ENCODE measurements around the gene DTNBP1.

Gene DTNBP1

DNA sequence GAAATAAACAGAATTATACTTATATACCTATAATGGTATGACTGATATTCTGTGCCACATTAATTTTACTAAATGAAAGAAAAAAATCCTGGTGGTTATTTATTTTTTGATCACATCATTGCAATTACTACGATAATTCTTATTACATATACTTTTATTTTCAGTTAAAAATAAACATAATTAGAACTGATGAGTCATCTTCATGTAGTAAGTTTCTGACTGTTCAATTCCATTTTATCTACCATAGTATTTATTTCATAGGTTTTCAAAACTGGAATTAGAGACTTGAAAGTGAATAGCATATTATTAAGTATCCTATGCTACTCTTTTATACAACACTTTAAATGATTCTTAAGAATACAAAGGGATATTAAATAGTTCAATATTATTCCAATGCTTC is 80.3 kb downstream of the DTNBP1 start:
- no peak for DNase-seq

DNA sequence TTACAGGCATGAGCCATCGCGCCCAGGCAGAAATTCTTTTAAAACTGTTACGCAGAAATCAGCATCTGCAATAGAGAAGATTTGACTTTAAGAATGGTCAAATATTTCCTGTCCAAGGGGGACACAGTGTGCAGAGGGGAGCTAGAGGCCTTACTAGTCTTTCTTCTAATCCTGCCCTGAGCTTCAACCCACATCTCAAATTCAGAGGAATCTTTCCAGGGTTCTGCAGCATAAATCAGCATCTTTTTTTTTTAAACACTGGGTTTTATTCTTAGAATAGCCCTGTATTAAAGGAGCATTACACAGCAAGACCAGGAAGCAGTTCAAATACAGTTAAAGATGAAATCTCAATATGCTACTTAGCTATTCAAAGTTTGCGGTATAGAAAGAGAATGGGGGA is 81.1 kb downstream of the DTNBP1 start:
- no peak for DNase-seq

DNA sequence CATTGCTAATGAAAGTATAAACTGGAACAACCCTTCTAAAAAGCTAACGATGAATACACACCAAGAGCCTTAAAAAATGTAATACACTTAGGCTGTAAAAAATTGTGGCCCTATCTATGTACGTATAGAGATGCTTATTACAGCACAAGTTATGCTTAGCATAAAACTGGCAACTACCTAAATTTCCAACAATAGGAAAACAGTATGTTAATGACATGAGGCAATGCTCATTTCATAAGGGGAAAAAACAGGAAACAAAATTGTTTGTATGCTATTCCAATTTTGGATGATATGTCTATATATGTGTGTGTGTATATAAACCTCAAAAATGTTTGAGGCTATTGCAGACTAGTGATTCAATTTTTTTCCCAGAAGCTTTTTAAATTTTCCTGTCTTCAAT is 82.5 kb downstream of the DTNBP1 start:
- no peak for DNase-seq

DNA sequence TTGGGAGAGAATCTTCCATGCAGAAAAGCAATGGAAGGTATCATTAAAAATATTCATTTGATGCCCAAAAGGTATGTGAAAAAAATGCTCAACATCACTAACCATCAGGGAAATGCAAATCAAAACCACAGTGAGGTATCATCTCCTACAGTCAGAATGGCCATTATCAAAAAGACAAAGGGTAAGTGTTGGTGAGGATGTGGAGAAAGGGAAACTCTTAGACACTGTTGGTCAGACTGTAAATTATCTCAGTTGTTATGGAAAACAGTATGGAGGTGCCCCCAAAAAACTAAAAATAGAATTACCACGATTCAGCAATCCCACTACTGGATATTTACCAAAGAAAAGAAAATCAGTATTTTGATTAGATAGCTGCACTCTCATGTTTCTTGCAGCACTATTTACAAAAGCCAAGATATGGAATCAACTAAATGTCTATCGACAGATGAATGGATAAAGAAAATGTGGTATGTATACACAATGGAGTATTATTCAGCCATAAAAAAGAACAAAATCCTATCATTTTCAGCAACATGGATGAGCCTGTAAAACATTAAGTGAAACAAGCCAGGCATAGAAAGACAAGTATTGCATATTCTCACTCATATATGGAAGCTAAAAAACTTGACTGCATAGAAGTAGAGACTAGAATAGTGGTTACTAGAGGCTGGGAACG is 84.0 kb downstream of the DTNBP1 start:
- no peak for DNase-seq

DNA sequence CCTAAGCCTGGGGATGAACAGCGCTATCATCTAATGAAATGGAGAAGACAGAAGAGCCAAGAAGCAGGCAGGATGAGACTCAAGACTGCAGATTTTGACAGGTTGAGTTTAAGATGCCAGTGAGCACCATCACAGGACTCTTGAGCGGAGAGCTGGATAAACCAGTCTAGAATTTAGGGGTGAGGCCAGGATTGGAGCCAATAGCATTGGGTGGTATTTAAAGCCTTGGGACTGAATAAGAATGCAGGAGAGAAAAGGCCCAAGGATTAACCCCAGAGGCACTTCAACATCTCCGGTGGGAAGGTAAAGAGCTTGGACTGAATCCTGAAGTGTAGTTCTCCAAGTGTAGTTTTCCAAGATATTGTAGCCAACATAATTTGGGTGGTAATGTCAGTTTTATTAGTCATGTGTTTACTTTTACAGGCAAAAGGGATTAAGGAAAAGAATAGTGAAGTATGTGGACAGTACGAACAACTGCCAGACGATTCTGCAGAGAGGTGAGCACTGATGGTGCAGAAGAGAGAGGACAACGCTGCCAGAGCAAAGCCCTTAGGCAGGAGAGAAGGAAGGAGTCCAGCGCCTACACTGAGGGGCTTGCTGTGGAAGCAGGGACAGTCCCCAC is 85.2 kb downstream of the DTNBP1 start:
- no peak for DNase-seq

DNA sequence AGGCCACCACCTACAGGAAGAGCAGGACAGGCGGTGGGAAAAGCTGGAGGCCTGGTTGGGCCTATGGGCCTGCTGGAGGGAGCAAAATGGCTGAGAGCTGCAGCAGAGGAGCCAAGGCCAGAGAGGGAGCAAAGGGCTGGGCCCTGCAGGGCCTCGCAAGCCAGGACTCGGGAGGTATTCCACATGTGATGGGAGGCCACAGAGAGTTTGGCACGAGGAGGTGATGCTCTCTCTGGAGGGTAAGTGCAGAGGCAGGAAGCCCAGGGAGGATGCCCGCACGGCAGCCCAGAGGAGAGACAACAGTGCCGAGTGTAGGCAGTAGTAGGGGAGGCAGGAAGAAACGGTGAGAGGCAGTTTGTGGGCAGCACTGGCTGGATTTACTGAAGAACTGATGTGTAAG is 85.7 kb downstream of the DTNBP1 start:
- DNase-seq = no peak

DNA sequence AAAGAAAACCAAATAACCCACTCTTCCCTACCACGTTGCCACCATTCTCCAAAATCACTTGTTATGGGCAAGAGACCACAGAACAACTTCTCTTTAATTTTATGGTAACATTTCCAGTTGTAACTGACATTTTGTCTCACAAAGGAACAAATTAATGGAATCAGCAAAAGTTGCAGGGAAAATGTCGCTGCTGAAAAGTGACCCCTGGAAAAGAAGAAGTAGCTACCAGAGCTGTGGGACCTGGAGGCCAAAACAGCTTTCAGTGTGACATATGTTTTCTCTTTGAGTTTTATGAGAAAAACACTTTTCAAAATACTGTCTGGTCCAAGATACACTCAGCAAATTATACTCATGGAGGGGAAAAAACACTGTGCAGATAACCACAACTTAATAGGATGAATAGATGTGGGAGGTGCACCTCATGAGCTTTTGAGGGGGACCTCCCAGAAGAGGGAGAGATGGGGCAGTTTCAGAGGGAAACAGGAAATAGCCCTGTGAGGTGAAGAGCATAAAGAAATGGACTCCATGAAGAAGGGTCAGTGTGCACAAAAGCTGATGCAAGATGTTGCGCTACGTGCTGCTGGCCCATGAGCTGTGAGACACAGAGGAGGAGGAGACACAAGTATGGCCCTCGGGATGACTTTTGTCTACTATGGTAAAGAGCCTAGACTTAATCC is 87.3 kb downstream of the DTNBP1 start:
- DNase-seq = no peak

DNA sequence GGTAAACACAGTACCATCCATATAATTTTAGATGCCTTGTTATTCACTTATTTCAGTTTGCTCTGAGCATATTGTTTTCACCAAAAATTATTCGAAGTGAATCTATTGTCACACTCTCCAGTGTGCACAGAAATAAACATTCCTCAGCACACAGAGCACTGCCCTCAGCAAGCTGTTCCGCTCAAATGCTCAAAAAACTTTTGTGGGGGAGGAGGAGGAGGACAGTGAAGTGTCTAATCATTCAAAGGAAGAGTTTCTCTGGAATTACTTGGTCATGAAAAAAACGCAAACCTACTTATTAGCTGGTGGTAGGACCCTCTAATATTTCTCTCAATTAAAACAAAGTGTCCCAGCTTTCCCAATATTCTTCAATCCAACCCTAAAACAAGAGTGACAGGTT is 88.3 kb downstream of the DTNBP1 start:
- DNase-seq = no peak

DNA sequence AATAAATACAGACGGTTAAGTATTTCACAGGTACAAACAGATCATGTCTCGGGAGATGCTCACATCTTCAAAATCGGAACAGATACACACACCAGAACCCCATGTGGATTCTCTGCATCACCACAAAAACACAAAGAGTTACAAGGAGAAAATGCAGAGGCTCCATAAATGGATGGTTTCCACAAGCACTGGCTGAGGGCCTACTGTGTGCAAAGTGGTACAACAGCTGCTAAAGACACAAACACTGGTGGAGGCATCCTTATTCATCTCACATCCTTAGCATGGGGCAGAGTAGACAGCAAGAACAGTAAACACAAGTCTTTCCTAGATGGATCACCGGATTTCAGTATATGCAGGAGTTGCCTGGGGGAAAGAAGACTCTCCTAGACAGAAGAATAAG is 88.8 kb downstream of the DTNBP1 start:
- DNase-seq = no peak

DNA sequence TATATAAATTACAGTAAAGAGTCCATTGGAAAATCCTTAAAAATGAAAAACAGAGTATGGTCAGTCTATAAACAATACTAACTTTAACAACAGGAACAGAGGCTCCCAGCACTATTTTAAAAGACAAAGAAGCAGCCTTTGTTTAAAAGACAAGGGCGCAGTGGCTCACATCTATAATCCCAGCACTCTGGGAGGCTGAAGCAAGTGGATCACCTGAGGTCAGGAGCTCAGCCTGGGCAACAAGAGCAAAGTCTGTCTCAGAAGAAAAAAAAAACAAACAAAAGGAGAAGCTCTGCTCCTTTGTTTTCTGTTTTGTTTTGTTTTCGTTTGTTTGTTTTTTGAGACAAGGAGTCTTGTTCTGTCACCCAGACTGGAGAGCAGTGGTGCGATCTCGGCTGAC is 89.4 kb downstream of the DTNBP1 start:
- no peak for DNase-seq

DNA sequence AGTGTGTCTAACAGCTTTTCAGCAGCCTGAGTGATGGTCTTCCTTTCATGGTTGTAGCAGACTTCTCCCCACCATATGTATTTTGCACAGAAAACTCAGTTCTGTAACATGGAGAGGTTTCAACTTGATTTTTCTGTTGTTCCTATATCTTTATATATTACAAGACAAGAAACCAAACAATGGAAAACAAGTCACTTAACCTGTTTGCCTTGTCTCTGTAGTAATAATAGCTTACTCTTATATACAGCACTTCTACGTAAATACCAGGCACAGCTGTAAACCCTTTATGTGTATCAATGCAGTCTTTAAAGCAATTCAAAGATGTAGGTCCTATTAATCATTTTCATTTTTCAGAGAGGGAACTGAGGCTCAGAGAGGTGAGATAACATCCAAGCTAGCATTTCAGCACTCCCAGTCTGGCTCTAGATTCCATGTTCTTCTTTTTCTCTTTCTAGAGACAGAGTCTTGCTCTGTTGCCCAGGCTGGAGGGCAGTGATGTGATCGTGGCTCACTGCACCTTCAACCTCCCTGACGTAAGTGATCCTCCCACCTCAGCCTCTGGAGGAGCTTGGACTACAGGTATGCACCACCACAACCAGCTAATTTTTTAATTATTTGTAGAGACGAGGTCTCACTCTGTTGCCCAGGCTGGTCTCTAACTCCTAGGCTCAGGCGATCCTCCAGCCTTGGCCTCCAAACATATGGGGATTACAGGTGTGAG is 90.4 kb downstream of the DTNBP1 start:
- no peak for DNase-seq

DNA sequence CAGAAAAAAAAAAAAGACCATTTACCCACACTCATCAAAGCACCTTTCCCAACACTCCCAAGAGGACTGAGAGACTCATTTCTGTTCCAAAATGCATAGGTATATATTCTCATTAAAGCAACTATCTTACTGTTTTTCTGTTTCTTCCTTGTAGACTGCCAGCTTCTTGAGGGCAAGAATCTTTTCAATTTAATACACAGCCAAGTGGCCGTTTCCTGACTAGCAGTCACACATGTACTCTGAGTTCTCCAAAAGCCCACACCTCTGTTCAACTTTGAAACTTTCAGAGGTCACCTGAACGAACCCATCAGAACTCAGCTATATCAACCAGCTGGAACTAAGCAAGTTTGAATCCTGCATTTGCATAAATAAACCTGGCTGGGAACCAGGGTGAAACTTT is 92.7 kb downstream of the DTNBP1 start:
- no peak for DNase-seq

DNA sequence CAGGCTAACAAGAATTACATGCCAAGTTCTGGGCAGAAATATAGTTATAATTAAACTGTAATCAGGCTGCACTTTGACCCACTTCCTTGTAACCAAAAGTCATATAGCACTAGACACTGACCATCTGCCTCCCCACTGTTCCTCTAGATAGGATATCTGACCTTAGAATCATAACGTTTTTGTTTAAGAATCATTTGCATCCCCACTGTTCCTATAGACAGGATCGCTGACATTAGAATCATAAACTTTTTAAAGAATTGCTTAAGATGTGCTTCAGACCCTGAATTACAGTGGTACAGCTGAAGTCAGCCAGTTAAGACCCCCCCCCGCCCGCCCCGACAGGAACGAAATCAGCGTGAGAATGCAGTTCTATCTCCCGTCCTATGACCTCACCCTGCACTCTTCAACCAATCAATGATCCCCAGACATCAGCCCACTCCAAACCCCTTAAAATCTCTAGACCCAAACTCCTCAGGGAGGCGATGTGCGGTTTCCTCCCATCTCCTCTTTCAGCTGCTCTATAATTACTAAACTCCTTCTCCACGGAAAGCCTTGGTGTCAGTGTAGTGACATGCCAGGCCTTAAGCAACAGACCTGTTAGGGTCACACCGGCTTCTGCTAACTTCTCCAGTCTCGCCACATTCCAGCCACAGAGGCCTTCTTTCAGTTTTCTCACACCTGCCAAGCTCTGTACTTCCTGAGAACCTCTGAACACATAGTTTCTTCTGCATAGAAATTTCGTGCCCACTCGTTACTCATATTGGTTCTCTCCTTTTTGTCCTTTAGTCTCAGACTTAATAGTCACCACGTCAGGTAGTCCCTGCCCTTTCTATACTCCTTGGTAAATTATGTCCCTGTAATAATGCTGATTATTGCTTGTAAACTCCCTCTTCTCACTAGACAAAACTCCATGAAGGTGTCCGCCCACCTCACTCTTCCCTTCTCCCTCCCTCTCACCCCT is 93.5 kb downstream of the DTNBP1 start:
- no peak for DNase-seq

DNA sequence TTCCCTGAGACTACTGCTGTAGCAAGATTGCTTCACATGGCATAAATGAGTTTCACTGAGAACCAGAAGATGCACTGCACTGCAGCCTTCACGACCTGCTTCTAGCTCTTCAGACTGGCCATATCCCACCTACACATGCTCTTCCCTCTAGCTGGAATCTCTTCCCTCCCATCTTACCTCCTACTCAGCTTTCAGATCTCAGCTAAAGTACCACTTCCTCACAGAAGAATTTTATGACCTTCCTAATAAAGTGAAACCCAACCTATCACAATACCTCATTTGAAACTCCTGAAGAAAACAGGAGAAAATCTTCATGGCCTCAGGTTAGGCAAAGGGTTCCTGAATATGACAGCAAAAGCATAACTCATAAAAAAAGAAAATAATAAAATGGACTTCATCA is 99.9 kb downstream of the DTNBP1 start:
- no peak for DNase-seq

DNA sequence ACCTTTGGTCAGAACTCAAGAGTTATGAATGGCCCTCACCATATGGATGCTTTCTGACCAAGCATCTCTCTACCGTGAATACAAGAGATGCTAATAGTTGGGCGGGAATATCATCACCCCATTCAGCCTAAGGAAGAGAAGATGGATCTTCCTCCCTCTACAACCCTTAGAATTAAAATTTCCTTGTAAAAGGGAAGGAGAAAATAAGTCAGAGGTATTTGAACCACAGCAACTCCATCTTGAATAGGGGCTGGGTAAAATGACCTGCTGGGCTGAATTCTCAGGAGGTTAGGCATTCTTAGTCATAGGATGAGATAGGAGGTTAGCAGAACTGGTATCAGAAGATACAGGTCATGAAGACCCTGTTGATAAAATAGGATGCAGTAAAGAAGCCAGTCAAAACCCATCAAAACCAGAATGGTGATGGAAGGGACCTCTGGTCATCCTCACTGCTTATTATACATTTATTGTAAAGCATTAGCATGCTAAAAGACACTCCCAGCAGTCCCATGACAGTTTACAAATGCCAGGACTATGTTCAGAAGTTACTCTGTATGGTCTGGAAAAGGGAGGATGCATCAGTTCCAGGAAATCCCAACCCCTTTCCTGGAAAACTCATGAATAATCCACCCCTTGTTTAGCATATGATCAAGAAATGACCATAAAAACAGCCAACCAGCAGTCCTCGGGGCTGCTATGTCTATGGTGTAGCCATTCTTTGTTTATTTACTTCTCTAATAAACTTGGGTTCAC is 101.2 kb downstream of the DTNBP1 start:
- DNase-seq = no peak

DNA sequence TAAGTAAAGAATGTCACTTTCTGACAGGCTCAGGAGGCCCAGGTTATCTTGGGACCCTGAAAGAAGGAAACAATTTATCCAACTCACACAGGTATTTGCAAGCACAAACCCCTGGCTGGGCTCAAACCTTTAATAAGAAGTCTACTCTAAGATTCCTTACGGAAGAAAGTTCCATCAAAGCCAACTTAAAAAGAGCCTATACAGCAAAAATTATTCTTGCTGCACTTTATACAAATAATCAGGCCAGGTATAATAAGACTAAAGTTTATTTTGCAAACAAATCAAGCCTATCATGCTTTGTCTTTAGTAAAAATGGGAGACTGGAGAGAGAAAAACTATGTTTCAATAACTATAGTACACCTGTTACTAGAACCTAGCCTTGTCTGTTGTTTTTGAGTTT is 102.1 kb downstream of the DTNBP1 start:
- DNase-seq = no peak

DNA sequence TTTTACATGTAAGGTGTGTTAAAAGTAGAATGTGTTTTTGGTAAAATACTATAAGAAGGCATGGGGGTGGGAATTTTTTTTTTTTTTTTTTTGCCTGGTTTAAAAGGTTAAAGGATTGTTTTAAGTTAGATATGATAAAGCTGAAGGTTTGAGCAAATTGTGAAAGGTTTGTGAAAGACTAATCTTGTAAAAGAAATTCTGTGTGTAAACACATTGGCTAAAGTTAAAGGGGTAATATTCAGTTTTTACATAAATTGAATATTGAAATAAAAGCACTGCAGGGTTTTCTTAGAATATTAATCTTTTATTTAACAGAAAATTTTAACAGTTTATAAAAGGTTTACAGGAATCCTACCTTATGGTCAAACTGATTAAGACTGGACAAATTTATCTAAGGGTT is 105.7 kb downstream of the DTNBP1 start:
- DNase-seq = no peak

DNA sequence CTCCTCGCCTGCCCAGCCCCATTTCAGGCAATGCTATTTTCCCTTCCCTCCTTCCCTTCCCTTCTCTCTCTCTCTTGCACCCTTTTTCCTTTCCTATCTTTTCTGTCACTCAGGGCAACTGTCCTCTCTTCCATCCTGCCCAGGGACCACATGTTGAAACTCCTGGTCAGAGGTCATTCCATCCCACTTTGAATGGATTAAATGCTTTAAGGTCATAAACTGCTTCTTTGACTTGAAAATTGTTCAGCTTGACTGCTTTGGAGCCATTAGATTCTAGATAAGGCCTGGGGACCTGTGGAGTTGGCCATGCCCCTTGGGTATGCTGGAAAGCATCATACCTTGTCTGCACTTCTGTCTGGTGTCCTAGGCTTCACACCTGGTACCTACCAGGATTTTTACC is 106.1 kb downstream of the DTNBP1 start:
- no peak for DNase-seq

DNA sequence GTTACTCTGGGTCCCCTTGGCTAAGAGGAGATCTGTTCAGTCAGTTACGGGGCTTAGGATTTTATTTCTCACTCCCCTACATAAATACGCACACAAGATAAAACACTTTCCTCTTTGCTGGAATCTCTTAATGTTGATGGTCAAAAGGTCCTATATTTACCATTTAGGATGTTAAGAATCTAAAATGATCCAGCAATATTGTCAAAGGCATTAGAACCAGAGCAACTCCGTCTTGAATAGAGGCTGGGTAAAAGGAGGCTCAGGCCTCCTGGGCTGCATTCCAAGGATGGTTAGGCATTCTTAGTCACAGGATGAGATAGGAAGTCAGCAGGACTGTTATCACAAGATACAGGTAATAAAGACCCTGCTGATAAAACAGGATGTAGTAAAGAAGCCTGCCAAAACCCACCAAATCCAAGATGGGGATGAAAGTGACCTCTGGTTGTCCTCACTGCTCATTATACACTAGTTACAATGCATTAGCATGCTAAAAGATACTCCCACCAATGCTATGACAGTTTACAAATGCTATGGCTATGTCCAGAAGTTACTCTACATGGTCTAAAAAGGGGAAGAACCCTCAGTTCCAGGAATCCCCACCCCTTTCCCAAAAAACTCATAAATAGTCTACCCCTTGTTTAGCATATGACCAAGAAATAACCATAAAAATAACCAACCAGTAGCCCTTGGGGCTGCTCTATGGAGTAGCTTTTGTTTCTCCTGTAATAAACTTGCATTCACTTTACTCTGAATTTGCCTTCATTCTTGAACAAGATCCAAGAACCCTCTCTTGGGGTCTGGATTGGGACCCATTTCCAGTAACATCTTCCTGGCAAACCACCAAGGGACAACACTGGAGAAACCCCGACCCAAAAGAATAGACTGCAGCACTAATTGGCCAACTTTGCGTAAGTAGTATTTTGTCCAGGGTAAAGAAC is 107.5 kb downstream of the DTNBP1 start:
- no peak for DNase-seq

DNA sequence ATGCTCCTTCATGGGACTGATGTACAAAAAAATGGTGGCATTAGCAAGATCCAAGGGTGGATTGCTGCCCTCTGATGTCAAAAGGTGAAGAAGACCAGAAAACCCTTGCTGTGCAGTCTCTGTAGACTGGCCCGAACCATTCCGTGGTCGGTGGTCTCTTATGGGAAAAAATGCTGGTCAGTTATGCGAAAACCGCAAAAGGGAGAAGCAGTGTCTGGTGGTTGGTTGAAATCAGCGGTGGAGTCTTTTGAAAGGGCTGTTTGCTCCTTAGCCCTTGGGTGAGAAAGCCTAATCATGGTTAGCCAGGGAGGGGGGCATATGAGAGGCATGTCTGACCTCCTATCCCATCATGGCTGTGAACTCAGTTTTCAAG is 108.1 kb downstream of the DTNBP1 start:
- no peak for DNase-seq
